A549 (cell line): ENCODE data around the gene CLEC10A. TPM values are rescaled to one million over a fixed set of nuclear protein-coding genes. Genes with fewer than 3 reads are reported as not detected.

Source experiments
- ATAC-seq, 2 experiments: fragments of 200-7000 bp in 1 of 2; fragments of >200 bp in 1 of 2; cut with Nextera tagmentation in 1 of 2; cut with Tn5 transposase in 1 of 2; 3 replicates each; pipeline versions ENCODE4 v1.8.0 to v1.9.1; 2018 to 2020; ENCODE audit warnings: mild to moderate bottlenecking in 1 of 2, moderate library complexity in 1 of 2
- CTCF ChIA-PET: fragments of 300-600 bp; sonication (Branson Sonifier 250); formaldehyde crosslinking; extraction: SDS; loops from one replicate; lab custom pipeline; 2021; ENCODE audit warnings: antibody characterized with exemption, inconsistent platforms; lab: Yijun Ruan, JAX
- POLR2A ChIA-PET: fragments of 350-600 bp; formaldehyde crosslinking; extraction: SDS; loops from one replicate; lab custom pipeline; 2021; ENCODE audit warnings: antibody characterized with exemption, inconsistent platforms; lab: Yijun Ruan, JAX
- DNase-seq, 2 experiments: peaks; one replicate each; pipeline versions ENCODE4 v3.0.0 to v3.0.0-alpha.2; 2011 to 2016; ENCODE audit warnings: low read depth in 1 of 2, low spot score in 1 of 2
- FAIRE-seq: peaks from 2 replicates; lab custom pipeline; 2011; peaks lifted over from hg19 to GRCh38; lab: Jason Lieb, UNC
- H3K27ac ChIP-seq, 2 experiments: fragments of >200 bp; sonication (Bioruptor Twin); formaldehyde crosslinking; 3 replicates each; pipeline ENCODE4 v1.5.1; 2016 to 2017
- H3K4me1 ChIP-seq: fragments of >200 bp; sonication (Bioruptor Twin); formaldehyde crosslinking; 3 replicates; pipeline ENCODE4 v1.6.1; 2016
- H3K4me2 ChIP-seq: fragments of >200 bp; sonication (Bioruptor Twin); formaldehyde crosslinking; 3 replicates; pipeline ENCODE4 v1.6.1; 2016
- H3K4me3 ChIP-seq: fragments of >200 bp; sonication (Bioruptor Twin); formaldehyde crosslinking; 3 replicates; pipeline ENCODE4 v1.5.1; 2016
- H3K9me3 ChIP-seq: fragments of >200 bp; sonication (Bioruptor Twin); formaldehyde crosslinking; 3 replicates; pipeline ENCODE4 v1.6.1; 2016
- CHD2 ChIP-seq: fragments of 150-350 bp; IDR thresholded peaks from 2 replicates; pipeline ENCODE4 v1.6.1; 2014; ENCODE audit warnings: low read length; ENCODE audit not compliant: partially characterized antibody
- EHMT2 ChIP-seq: fragments of 200-600 bp; sonication (generic); IDR thresholded peaks from 2 replicates; pipeline ENCODE4 v1.6.1; 2016; ENCODE audit warnings: antibody characterized with exemption, low read depth, mild to moderate bottlenecking, moderate library complexity
- ESRRA ChIP-seq: fragments of 150-350 bp; IDR thresholded peaks from 2 replicates; pipeline ENCODE4 v1.6.1; 2014; ENCODE audit warnings: mild to moderate bottlenecking, low read length, borderline replicate concordance
- FOSL2 ChIP-seq, 2 experiments: fragments of 450-650 bp in 1 of 2; fragments of >200 bp in 1 of 2; sonication (Bioruptor Twin) in 1 of 2; formaldehyde crosslinking; IDR thresholded peaks; 2 replicates each; pipeline versions ENCODE4 v1.5.0 to v1.6.1; 2016 to 2020; ENCODE audit warnings: mild to moderate bottlenecking in 1 of 2, moderate library complexity in 1 of 2
- HEYL ChIP-seq: fragments of 250-450 bp; sonication (Bioruptor Pico); IDR thresholded peaks from 2 replicates; pipeline ENCODE4 v1.8.0; 2021; ENCODE audit warnings: mild to moderate bottlenecking, moderate library complexity
- KDM1A ChIP-seq: fragments of 200-600 bp; sonication (generic); IDR thresholded peaks from 2 replicates; pipeline ENCODE4 v1.6.1; 2016; ENCODE audit warnings: low read depth, mild to moderate bottlenecking
- MAZ ChIP-seq: fragments of 150-350 bp; IDR thresholded peaks from 2 replicates; pipeline ENCODE4 v1.6.1; 2014; ENCODE audit warnings: antibody characterized with exemption, low read depth, low read length, borderline replicate concordance
- MYC ChIP-seq: IDR thresholded peaks from 2 replicates; pipeline ENCODE4 v1.6.1; 2012; ENCODE audit warnings: mild to moderate bottlenecking, inconsistent platforms, low read length, improper control_type of control experiment, borderline replicate concordance
- POLR2AphosphoS2 ChIP-seq: conservative IDR thresholded peaks from 2 replicates; pipeline ENCODE4 v1.6.1; 2012; ENCODE audit warnings: low read length, improper control_type of control experiment, inconsistent platforms
- RAD21 ChIP-seq, 2 experiments: fragments of >200 bp in 1 of 2; sonication (Bioruptor Twin) in 1 of 2; formaldehyde crosslinking in 1 of 2; IDR thresholded peaks in 1 of 2; conservative IDR thresholded peaks in 1 of 2; 2 replicates in 1 of 2; 3 replicates in 1 of 2; pipeline ENCODE4 v1.6.1; 2012 to 2018; ENCODE audit warnings: inconsistent platforms in 1 of 2
- RARB ChIP-seq: fragments of 250-450 bp; sonication (Bioruptor Pico); IDR thresholded peaks from 2 replicates; pipeline ENCODE4 v1.8.0; 2021; ENCODE audit warnings: mild to moderate bottlenecking, moderate library complexity
- RCOR1 ChIP-seq: fragments of 150-350 bp; IDR thresholded peaks from 2 replicates; pipeline ENCODE4 v1.6.1; 2014; ENCODE audit warnings: antibody characterized with exemption, low read length, low read depth
- RNF2 ChIP-seq: fragments of 200-600 bp; sonication (generic); IDR thresholded peaks from 2 replicates; pipeline ENCODE4 v1.6.1; 2016; ENCODE audit warnings: low read depth, mild to moderate bottlenecking, antibody characterized with exemption, moderate library complexity, borderline replicate concordance
- SMC3 ChIP-seq: fragments of >200 bp; sonication (Bioruptor Twin); formaldehyde crosslinking; IDR thresholded peaks from 3 replicates; pipeline ENCODE4 v1.6.1; 2018; ENCODE audit warnings: inconsistent platforms
- SREBF2 ChIP-seq: fragments of 450-650 bp; IDR thresholded peaks from 2 replicates; pipeline ENCODE4 v1.6.1; 2014; ENCODE audit warnings: mild to moderate bottlenecking, moderate library complexity
- TFCP2L1 ChIP-seq: fragments of 250-450 bp; sonication (Bioruptor Pico); IDR thresholded peaks from 2 replicates; pipeline ENCODE4 v1.5.0; 2021; ENCODE audit warnings: mild to moderate bottlenecking
- TP53 ChIP-seq: fragments of 250-450 bp; sonication (Bioruptor Pico); IDR thresholded peaks from 2 replicates; pipeline ENCODE4 v1.5.0; 2021; ENCODE audit warnings: mild to moderate bottlenecking, moderate library complexity
- ZFP36 ChIP-seq: fragments of 450-650 bp; IDR thresholded peaks from 2 replicates; pipeline ENCODE4 v1.6.1; 2014; ENCODE audit warnings: borderline replicate concordance; ENCODE audit not compliant: partially characterized antibody
- ZNF302 ChIP-seq: fragments of 250-450 bp; sonication (Bioruptor Pico); IDR thresholded peaks from 2 replicates; pipeline ENCODE4 v1.9.0; 2021; ENCODE audit warnings: inconsistent platforms, mild to moderate bottlenecking, moderate library complexity
- WGBS: methylation state at CpG from one replicate; pipeline ENCODE4 v1.1.6; 2017; ENCODE audit errors: missing lambda C conversion rate; 5-methylcytosine and 5-hydroxymethylcytosine counted together
- polyA plus RNA-seq, 4 experiments: library from polyadenylated mRNA; depleted of rRNA in 3 of 4; stranded (reverse); fragments of >200 nt; fragmentation: RNase III in 1 of 4; extraction: RNeasy Plus Mini Kit Qiagen cat#74134 plus additional on column Dnase treatment in 1 of 4; gene quantifications; 2 replicates in 3 of 4; 3 replicates in 1 of 4; pipeline ENCODE4 v1.2.3, GENCODE V29; 2011 to 2017
- TF ChIP-seq, protein P1 (sequence below): fragments of 250-450 bp; sonication (Bioruptor Pico); IDR thresholded peaks from 2 replicates; pipeline ENCODE4 v1.5.0; 2020; ENCODE audit warnings: low read depth, mild to moderate bottlenecking, moderate library complexity
- TF ChIP-seq, protein P2 (sequence below): IDR thresholded peaks from 2 replicates; pipeline ENCODE4 v1.6.1; 2012

CLEC10A gene
- polyA plus RNA-seq, 2 of the 4 experiments (the other 2 are of a cell fraction), result not detected

DNA sequence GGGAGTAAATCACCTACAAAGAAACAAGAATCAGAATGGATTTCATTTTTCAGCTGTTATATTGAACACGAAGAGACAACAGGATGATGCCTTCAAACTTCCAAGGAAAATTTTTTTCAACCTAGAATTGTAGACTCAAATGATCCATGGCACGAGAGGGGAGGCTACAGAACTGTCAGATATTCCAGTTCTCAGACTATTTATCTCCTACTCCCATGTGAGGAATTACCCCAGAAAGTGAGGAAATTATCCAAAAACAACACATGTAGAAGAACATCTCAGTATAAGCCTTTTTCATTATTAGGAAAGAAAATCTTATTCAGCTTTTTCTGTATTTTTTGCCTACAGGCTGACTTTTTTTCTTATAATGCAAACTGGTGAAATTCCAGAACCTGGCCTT, 40.1 kb upstream of the CLEC10A start:
- ATAC-seq (no peak), DNase-seq (no peak), FAIRE-seq (no peak)
- Histone ChIP-seq H3K4me3 (no peak overlapping the region), H3K4me1 (0 out of 3 replicates have a peak, but pooled peaks cover under 1% of the 10 kb centered on the region), H3K27ac (no peak overlapping the region), H3K9me3 (no peaks in the 10 kb centered on the region), H3K4me2 (no peak overlapping the region)
- TF ChIP-seq MAZ (no peak), RAD21 (conservative IDR thresholded peaks at IDR 0.05 in 1 of 2, IDR thresholded peaks at IDR 0.05 in 1 of 2) (no peak), SMC3 (no peak), TFCP2L1 (no peak), ZFP36 (no peak), TP53 (CRISPR knock-in tag) (no peak), FOSL2 (IDR thresholded peaks at IDR 0.05) (no peak), FOSL2 (CRISPR knock-in tag; IDR thresholded peaks at IDR 0.05) (no peak), ZNF302 (CRISPR knock-in tag) (no peak), RCOR1 (no peak), SREBF2 (no peak), ESRRA (no peak), CHD2 (no peak), KDM1A (no peak)
- TF ChIP-seq, protein P1, sequence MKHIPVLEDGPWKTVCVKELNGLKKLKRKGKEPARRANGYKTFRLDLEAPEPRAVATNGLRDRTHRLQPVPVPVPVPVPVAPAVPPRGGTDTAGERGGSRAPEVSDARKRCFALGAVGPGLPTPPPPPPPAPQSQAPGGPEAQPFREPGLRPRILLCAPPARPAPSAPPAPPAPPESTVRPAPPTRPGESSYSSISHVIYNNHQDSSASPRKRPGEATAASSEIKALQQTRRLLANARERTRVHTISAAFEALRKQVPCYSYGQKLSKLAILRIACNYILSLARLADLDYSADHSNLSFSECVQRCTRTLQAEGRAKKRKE, result no peak
- TF ChIP-seq, protein P2, sequence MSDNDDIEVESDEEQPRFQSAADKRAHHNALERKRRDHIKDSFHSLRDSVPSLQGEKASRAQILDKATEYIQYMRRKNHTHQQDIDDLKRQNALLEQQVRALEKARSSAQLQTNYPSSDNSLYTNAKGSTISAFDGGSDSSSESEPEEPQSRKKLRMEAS, result no peak
- 48% methylated on average over 2 of the region's 2 CpGs for WGBS
- POLR2A ChIA-PET, result no interaction called here
- CTCF ChIA-PET, result interaction anchor here (1.5 to 45.7 kb wide), 3 partner anchors 16 to 68 kb away, joined by 3 to 1477 read pairs (median 91); partner anchors contain the start of genes SLC16A11 and SLC16A13

DNA sequence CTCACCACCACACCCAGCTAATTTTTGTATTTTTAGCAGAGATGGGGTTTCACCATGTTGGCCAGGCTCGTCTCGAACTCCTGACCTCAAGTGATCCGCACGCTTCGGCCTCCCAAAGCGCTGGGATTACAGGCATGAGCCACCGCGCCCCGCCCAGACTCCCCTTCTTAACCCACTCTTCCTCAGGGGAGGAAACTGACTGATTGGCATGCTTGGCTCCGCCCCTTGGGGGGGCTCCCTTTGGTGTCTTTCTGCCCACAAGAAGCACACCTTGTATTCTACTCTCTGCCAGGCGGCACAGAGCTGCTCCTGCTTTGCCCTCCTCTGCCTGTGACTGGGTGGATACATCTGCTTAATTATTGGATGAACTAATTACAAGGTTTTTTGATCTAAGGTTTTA, 39.3 kb upstream of the CLEC10A start:
- Histone ChIP-seq H3K4me3 (no peak overlapping the region), H3K27ac (no peak overlapping the region), H3K4me1 (peaks cover 9% of the 10 kb centered on the region; the same call in 2 of the 3 replicates), H3K9me3 (no peaks in the 10 kb centered on the region), H3K4me2 (no peak overlapping the region)
- DNase-seq (no peak), FAIRE-seq (no peak), ATAC-seq (no peak)
- POLR2A ChIA-PET, result no interaction called here
- CTCF ChIA-PET, result interaction anchor here (1.5 to 45.7 kb wide), 3 partner anchors 16 to 68 kb away, joined by 3 to 1477 read pairs (median 91); partner anchors contain the start of genes SLC16A11 and SLC16A13
- no peak for TF ChIP-seq HEYL (CRISPR knock-in tag)
- TF ChIP-seq ESRRA, result no peak
- TF ChIP-seq RARB, result no peak
- TF ChIP-seq, protein P1, result no peak
- no peak for TF ChIP-seq MYC
- TF ChIP-seq POLR2AphosphoS2, result no peak
- TF ChIP-seq FOSL2 (IDR thresholded peaks at IDR 0.05), result no peak
- no peak for TF ChIP-seq FOSL2 (CRISPR knock-in tag; IDR thresholded peaks at IDR 0.05)
- TF ChIP-seq EHMT2, result no peak
- no peak for TF ChIP-seq RNF2
- WGBS, result 86% methylated on average over 11 of the region's 11 CpGs
